GM12878 (cell line): ENCODE measurements around the gene ERC1. TPM values are rescaled to one million over a fixed set of nuclear protein-coding genes. Genes with fewer than 3 reads are reported as not detected.

Experiments used
- ATAC-seq: fragments of 200-7000 bp; cut with Tn5 transposase; 3 replicates; pipeline ENCODE4 v1.9.1; 2020; ENCODE audit warnings: mild to moderate bottlenecking, moderate library complexity
- BruUV-seq: library from RNA; stranded (reverse); fragments of 400-500 nt; replicated peaks from 2 replicates; lab custom pipeline; 2021; lab: Mats Ljungman, UMichigan
- CTCF ChIA-PET: fragments of 300-600 bp; sonication (Branson Sonifier 250); formaldehyde crosslinking; extraction: SDS; loops from one replicate; lab custom pipeline; 2021; ENCODE audit warnings: inconsistent platforms; lab: Yijun Ruan, JAX
- POLR2A ChIA-PET: fragments of 350-600 bp; formaldehyde crosslinking; extraction: SDS; loops from one replicate; lab custom pipeline; 2021; ENCODE audit warnings: inconsistent platforms; lab: Charles Lee
- RAD21 ChIA-PET: fragments of 300-600 bp; sonication (Branson Sonifier 250); formaldehyde crosslinking; loops from one replicate; lab custom pipeline; 2023; ENCODE audit warnings: antibody characterized with exemption; ENCODE audit not compliant: unreplicated experiment; lab: Charles Lee
- SMC1A ChIA-PET: fragments of 300-600 bp; sonication (Branson Sonifier 250); formaldehyde crosslinking; loops from one replicate; lab custom pipeline; 2023; ENCODE audit not compliant: unreplicated experiment, uncharacterized antibody; lab: Charles Lee
- DNase-seq: peaks from one replicate; pipeline ENCODE4 v3.0.0-alpha.2; 2011; ENCODE audit warnings: low read depth, low spot score
- FAIRE-seq: peaks from 3 replicates; lab custom pipeline; 2011; peaks lifted over from hg19 to GRCh38; lab: Jason Lieb, UNC
- H2AFZ ChIP-seq: 2 replicates; pipeline ENCODE4 v1.6.0; 2011; ENCODE audit warnings: low read depth, low read length, control low read depth; ENCODE audit not compliant: control insufficient read depth
- H3K27ac ChIP-seq: 2 replicates; pipeline ENCODE4 v1.5.1; 2011; ENCODE audit warnings: control low read depth; ENCODE audit not compliant: control insufficient read depth, insufficient read depth
- H3K27me3 ChIP-seq, 2 experiments: replicated peaks in 1 of 2; 2 replicates each; pipeline versions ENCODE4 v1.6.0 to v1.6.1; 2011; ENCODE audit warnings: low read length in 1 of 2; ENCODE audit not compliant: control insufficient read depth in 2 of 2, insufficient read depth in 2 of 2
- H3K36me3 ChIP-seq, 2 experiments: 2 replicates each; pipeline ENCODE4 v1.5.1; 2011; ENCODE audit warnings: low read length in 1 of 2; ENCODE audit not compliant: control insufficient read depth in 2 of 2, insufficient read depth in 2 of 2
- H3K4me1 ChIP-seq: 2 replicates; pipeline ENCODE4 v1.6.1; 2011; ENCODE audit warnings: mild to moderate bottlenecking, low read length, moderate library complexity, mixed read lengths; ENCODE audit not compliant: control insufficient read depth, insufficient read depth
- H3K4me2 ChIP-seq: 2 replicates; pipeline ENCODE4 v1.6.0; 2011; ENCODE audit warnings: control low read depth; ENCODE audit not compliant: control insufficient read depth, insufficient read depth
- H3K4me3 ChIP-seq: fragments of 200-600 bp; sonication (generic); 2 replicates; pipeline ENCODE4 v1.5.1; 2016
- H3K79me2 ChIP-seq: 2 replicates; pipeline ENCODE4 v1.6.0; 2011; ENCODE audit warnings: low read length; ENCODE audit not compliant: control insufficient read depth, insufficient read depth
- H3K9ac ChIP-seq: 2 replicates; pipeline ENCODE4 v1.8.0; 2011; ENCODE audit warnings: low read length, control low read depth, mixed read lengths; ENCODE audit not compliant: control insufficient read depth, insufficient read depth
- H3K9me3 ChIP-seq: replicated peaks from 3 replicates; pipeline ENCODE4 v1.5.1; 2011; ENCODE audit warnings: mild to moderate bottlenecking, low read length; ENCODE audit not compliant: control insufficient read depth, insufficient read depth
- H4K20me1 ChIP-seq: 2 replicates; pipeline ENCODE4 v1.6.0; 2011; ENCODE audit not compliant: control insufficient read depth, insufficient read depth
- FOS ChIP-seq: IDR thresholded peaks from 3 replicates; pipeline ENCODE4 v1.6.1; 2011; ENCODE audit warnings: borderline replicate concordance; ENCODE audit not compliant: insufficient read length; ENCODE audit errors: extremely low read depth
- HCFC1 ChIP-seq: fragments of 150-350 bp; IDR thresholded peaks from 2 replicates; pipeline ENCODE4 v1.6.1; 2014; ENCODE audit warnings: low read length
- IRF4 ChIP-seq: IDR thresholded peaks from 2 replicates; pipeline ENCODE4 v1.6.1; 2011; ENCODE audit warnings: low read depth, low read length
- KLF5 ChIP-seq: fragments of 450-650 bp; IDR thresholded peaks from 2 replicates; pipeline ENCODE4 v1.6.1; 2014; ENCODE audit warnings: mild to moderate bottlenecking; ENCODE audit not compliant: partially characterized antibody
- MTA2 ChIP-seq: fragments of 450-650 bp; IDR thresholded peaks from 2 replicates; pipeline ENCODE4 v1.6.1; 2016; ENCODE audit warnings: low read depth, mild to moderate bottlenecking, moderate library complexity
- MYC ChIP-seq: IDR thresholded peaks from 2 replicates; pipeline ENCODE4 v1.6.1; 2011; ENCODE audit warnings: mild to moderate bottlenecking, low read length, moderate library complexity, inconsistent platforms; ENCODE audit not compliant: insufficient read depth, insufficient replicate concordance, insufficient read length, severe bottlenecking
- NRF1 ChIP-seq: conservative IDR thresholded peaks from 2 replicates; pipeline ENCODE4 v1.6.1; 2011; ENCODE audit warnings: mild to moderate bottlenecking, low read depth, low read length, improper control_type of control experiment
- POLR2AphosphoS5 ChIP-seq: IDR thresholded peaks from 2 replicates; pipeline ENCODE4 v1.6.1; 2011; ENCODE audit warnings: mild to moderate bottlenecking, low read length, inconsistent platforms
- SKIL ChIP-seq: fragments of 450-650 bp; IDR thresholded peaks from 2 replicates; pipeline ENCODE4 v1.6.1; 2017; ENCODE audit warnings: mild to moderate bottlenecking, low read depth, inconsistent platforms; ENCODE audit not compliant: poor library complexity, severe bottlenecking
- SMARCA5 ChIP-seq: fragments of 450-650 bp; IDR thresholded peaks from 2 replicates; pipeline ENCODE4 v1.6.1; 2017; ENCODE audit warnings: mild to moderate bottlenecking
- SREBF1 ChIP-seq: IDR thresholded peaks from 2 replicates; pipeline ENCODE4 v1.6.1; 2012; ENCODE audit warnings: mild to moderate bottlenecking, low read length
- YY1 ChIP-seq: IDR thresholded peaks from 2 replicates; pipeline ENCODE4 v1.6.1; 2011; ENCODE audit warnings: low read depth, mild to moderate bottlenecking, low read length
- ZBED1 ChIP-seq: IDR thresholded peaks from 2 replicates; pipeline ENCODE4 v1.6.1; 2016; ENCODE audit warnings: borderline replicate concordance
- ZBTB4 ChIP-seq: fragments of 450-650 bp; formaldehyde crosslinking; IDR thresholded peaks from 2 replicates; pipeline ENCODE4 v1.4.0; 2022; ENCODE audit warnings: mild to moderate bottlenecking, moderate library complexity
- ZNF687 ChIP-seq: fragments of 450-650 bp; IDR thresholded peaks from 2 replicates; pipeline ENCODE4 v1.6.1; 2017; ENCODE audit warnings: mild to moderate bottlenecking, moderate library complexity
- in situ Hi-C: fragments of 300-500 bp; cut with MboI; formaldehyde crosslinking; loops from 9 replicates; pipeline ENCODE4 v1.14.3; 2018; ENCODE audit warnings: mixed read lengths
- intact Hi-C: fragments of 100-400 bp; cut with micrococcal nuclease; formaldehyde crosslinking; loops from one replicate; pipeline ENCODE4 v1.14.2; 2022; ENCODE audit not compliant: unreplicated experiment
- polyA plus RNA-seq, 11 experiments: library from polyadenylated mRNA; depleted of rRNA in 4 of 11; unstranded in 6 of 11; stranded (reverse) in 5 of 11; fragments of >200 nt; fragmentation: Nextera tagmentation in 4 of 11; fragmentation: Illumina TruSeq in 1 of 11; extraction: Ambion mirVana in 4 of 11; extraction: Trizol in 1 of 11; gene quantifications; 1 replicate in 1 of 11; 2 replicates in 10 of 11; pipeline versions ENCODE4 v1.2.1 to v1.2.3, GENCODE V29; 2011 to 2016; ENCODE audit warnings: inconsistent platforms in 2 of 11, missing spikeins in 2 of 11, low read depth in 1 of 11
- total RNA-seq, 4 experiments: library from RNA; depleted of rRNA in 3 of 4; stranded (reverse); fragments of >200 nt in 3 of 4; fragmentation: Illumina TruSeq in 1 of 4; extraction: Trizol in 1 of 4; gene quantifications; 2 replicates each; pipeline versions ENCODE4 v1.2.1 to v1.2.3, GENCODE V29; 2013 to 2021

The ERC1 gene
- total and polyA plus RNA-seq, 10 of the 15 experiments (the other 5 are each of a cell fraction or from before 2014, with no cell fraction given) = 0.75 to 8.0 (median 5.0) TPM

GRCh38 chr12:1347294-1347693 is 356.3 kb downstream of the ERC1 start:
- FAIRE-seq = no peak
- no peak for TF ChIP-seq FOS
- TF ChIP-seq MTA2 = no peak
- no peak for TF ChIP-seq KLF5
- no peak for TF ChIP-seq ZBTB4 (CRISPR knock-in tag)
- TF ChIP-seq ZBED1 = no peak
- TF ChIP-seq SKIL = no peak
- no peak for TF ChIP-seq ZNF687
- no peak for TF ChIP-seq YY1
- no peak for TF ChIP-seq HCFC1
- no peak for TF ChIP-seq SMARCA5
- no peak for TF ChIP-seq POLR2AphosphoS5
- no peak for TF ChIP-seq NRF1
- TF ChIP-seq SREBF1 = no peak
- no peak for TF ChIP-seq IRF4
- TF ChIP-seq MYC = no peak

More at GRCh38 chr12:1347294-1347693, 356.3 kb downstream of the ERC1 start:
- no peaks in the 10 kb centered on the region for H3K4me1 ChIP-seq
- intact Hi-C loops (no loop called here), in situ Hi-C loops (no loop called here)
- H3K27ac ChIP-seq = no peak overlapping the region
- no peaks in the 10 kb centered on the region for H3K36me3 ChIP-seq
- H3K4me2 ChIP-seq = no peak overlapping the region
- no peak overlapping the region for H2AFZ ChIP-seq
- ChIA-PET SMC1A (no interaction called here), RAD21 (no interaction called here), POLR2A (no interaction called here), CTCF (interaction anchor here (0.7 kb wide), 1 partner anchor 250 kb away, joined by 3 read pairs; no protein-coding TSS in a partner anchor)
- no TSS peak for BruUV-seq
- no peak for ATAC-seq
- no peak overlapping the region for H3K4me3 ChIP-seq
- H3K79me2 ChIP-seq = no peaks in the 10 kb centered on the region
- no peaks in the 10 kb centered on the region for H3K27me3 ChIP-seq
- no peaks in the 10 kb centered on the region for H4K20me1 ChIP-seq
- no peaks in the 10 kb centered on the region for H3K9me3 ChIP-seq
- no peak overlapping the region for H3K9ac ChIP-seq
- DNase-seq = no peak
